GM18499 (cell line): ENCODE measurements around the gene NFYC.
"Not testable (repeated sequence)": the region's sequence is repeated elsewhere in the genome, so short reads cannot be mapped to it uniquely, and the experiment has no call there.

Experiments used
- ATAC-seq: cut with Tn5 transposase; IDR thresholded peaks from one replicate; pipeline ENCODE4 v1.9.1; 2021; ENCODE audit warnings: moderate number of reproducible peaks; ENCODE audit not compliant: insufficient read depth, unreplicated experiment

Gene NFYC

GRCh38 chr1:40704817-40705733, 13.6 kb downstream of the NFYC start:
- ATAC-seq, result no peak

DNA sequence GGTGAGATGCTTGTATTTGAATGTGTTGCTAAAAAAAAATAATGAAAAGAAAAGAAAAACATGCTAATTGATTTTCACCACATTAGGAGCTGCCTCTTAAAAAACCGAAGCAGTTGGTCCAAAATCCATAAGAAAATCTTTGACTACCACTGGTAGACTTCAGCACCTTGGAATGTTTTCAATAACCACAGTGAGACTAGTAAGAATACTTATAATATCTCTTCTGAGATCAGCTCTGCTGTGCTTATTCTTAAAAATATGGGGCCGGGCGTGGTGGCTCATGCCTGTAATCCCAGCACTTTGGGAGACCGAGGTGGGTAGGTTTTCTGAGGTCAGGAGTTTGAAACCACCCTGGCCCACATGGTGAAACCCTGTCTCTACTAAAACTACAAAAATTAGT, 15.1 kb downstream of the NFYC start:
- no peak for ATAC-seq

GRCh38 chr1:40708750-40709099, 17.2 kb downstream of the NFYC start:
- peak; percentile 58 for ATAC-seq

DNA sequence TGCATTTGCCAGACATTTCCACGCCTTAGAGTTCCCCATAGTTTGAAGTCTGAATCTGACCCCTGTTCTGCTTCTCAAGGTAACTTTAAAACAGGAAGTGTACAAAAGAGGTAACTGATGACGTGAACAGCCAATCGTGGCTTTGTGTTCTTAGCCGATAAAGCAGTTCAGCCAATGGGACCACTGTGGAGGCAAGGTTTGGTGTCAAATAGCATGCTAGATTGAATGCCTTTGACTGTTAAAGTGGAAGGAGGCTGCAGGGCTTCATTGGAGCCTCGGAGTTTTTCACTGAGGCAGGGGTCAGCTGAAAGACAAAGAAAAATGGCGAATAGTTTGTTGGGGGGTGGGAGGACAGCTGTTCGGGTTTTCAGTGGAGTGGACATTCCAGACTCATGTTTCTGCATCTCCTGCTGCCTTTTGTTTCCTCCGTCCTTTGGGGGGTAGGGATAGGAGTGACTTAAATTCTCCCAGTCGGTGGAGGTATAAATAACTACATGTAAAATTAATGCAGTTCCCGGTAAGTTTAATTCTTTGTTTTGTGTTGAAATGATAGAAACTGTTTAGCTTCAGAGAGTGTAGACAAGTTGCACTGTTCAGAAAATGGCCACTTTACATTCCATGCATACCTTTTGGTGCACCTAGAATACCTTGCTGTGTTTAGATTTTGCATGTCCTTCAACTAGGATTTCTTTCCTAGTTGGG, 17.7 kb downstream of the NFYC start:
- ATAC-seq, result peak; percentile 68

GRCh38 chr1:40709802-40710278, 18.3 kb downstream of the NFYC start:
- ATAC-seq, result no peak

GRCh38 chr1:40710581-40711315, 19.2 kb downstream of the NFYC start:
- no peak for ATAC-seq

DNA sequence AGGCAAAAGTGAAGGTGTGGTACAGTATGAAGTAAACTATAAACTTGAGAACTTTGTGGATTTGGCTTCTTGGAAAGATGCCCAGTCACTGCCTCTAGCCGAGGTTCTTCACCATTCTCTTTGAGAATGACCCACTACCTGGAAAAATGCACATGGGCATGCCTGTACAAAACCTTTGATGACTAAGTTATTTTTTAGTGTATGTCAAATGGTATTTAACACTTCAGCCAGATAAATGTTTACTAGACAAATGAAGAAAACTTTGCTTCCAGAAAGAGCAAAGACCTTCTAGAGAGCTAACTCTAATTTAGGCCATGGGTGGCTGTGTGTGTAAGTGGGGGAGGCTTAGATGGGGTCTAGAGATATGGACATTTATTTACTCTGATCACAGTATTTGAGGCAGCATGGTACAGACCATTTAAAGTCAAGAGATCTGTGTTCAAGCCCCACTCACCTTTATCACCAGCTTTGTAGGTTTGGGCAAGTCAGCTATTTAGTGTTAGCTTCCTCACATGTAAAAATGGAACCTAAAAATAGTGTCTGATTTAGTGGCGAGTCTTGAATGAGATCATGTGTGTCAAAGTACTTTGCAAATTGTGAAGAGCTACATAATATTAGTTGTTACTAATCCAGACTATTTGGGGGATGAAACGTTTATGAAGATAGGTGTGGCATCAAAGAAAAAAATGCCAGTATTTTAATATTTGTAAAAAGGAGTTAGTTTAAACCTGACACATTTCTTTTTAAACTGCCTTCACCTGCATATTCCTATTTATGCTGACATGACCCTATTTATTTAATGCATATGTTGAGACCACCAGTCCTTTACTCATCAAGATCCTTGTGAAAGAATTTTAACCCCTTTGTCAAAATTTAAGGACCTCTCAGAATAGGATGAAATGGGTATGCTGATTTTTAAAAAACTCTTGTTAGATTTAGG, 20.2 kb downstream of the NFYC start:
- ATAC-seq, result no peak

- ATAC-seq, result no peak
Observed at GRCh38 chr1:40712405-40712944, 21.0 kb downstream of the NFYC start.

GRCh38 chr1:40712997-40713396, 21.5 kb downstream of the NFYC start:
- ATAC-seq, result no peak

- ATAC-seq, result no peak
Observed at GRCh38 chr1:40715491-40716059, 24.1 kb downstream of the NFYC start.

DNA sequence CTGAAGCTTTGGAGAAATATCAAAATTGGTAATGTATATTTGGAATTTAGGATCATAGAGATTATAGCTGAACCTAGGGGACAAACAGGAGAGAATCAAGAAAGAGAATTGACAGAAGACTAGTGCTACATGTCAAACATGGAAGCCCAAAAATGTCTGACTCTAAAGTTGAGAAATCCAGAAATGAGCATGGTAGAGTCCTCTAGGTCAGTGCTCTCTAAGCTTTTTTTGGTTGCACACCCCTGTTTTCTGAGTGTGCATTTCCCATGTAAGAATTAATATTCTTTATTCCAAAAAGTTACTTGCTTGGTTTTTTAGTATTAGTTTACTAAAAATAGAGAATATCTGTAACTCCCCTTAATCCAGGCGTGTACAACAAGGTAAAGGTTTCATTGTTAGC, 25.6 kb downstream of the NFYC start:
- no peak for ATAC-seq

DNA sequence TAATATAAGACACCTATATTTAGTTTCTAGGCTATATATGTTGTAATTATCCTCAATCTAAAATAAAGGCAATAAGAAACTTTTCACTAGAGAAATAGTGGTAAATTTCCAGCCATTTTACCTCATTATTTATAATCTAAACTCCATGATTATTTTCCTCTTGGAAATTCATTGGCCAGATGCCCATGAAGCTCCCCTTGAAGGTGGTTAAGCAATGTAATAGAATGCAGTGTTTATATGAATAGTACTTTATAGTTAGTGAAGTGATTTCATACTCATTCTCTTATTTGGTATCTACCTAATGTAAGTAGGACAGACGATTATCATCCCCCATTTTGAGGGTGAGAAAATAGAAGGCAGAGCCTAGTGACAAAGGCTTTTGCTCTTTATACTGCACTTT, 26.5 kb downstream of the NFYC start:
- ATAC-seq, result no peak

DNA sequence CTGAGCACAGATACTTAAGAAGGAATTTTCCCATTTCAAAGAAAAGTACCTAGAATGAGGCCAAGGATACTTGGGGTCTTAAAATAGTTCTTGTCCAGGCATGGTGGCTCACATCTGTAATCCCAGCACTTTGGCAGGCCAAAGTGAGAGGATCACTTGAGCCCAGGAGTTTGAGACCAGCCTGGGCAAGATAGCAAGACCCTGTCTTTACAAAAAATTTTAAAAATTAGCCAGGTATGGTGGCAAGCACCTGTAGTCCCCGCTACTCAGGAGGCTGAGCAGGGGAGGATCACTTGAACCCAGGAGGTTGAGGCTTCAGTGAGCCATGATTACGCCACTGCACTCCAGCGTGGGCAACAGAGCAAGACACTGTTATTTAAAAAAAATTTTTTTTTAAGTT, 29.0 kb downstream of the NFYC start:
- no peak for ATAC-seq

DNA sequence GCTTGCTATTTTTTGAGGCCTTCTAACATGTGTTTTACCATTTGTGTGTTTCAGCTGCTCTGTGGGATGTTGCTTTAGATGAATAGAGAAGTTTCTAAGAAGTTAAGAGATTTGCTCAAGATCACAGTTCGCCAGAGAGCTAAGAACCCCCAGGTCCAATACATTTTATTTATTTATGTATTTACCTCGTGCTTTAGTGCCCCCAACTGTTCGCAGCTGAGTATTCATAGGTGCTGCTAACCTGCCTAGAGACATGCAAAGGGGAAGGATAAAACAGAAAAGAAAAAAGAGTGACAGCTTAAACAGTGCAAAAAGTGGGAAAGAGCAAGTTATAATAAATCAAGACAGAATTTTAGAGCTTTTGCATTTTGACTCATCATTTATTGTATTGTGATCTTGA, 31.1 kb downstream of the NFYC start:
- ATAC-seq, result no peak

- no peak for ATAC-seq
Observed at GRCh38 chr1:40723196-40723955, 31.9 kb downstream of the NFYC start.

DNA sequence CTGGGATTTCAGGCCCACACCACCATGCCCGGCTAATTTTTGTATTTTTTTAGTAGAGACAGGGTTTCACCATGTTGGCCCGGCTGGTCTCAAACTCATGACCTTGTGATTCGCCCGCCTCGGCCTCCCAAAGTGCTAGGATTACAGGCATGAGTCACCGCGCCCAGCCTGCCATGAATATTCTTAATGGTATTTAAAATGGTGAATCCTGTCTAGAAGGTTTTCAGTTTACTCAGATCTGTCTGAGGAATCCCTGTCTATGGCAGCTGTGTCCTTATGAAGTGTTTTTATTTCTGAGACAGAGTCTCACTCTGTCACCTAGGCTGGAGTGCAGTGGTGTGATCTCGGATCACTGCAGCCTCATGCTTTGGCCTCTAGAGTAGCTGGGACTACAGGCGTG, 36.2 kb downstream of the NFYC start:
- ATAC-seq, result not testable (repeated sequence)

DNA sequence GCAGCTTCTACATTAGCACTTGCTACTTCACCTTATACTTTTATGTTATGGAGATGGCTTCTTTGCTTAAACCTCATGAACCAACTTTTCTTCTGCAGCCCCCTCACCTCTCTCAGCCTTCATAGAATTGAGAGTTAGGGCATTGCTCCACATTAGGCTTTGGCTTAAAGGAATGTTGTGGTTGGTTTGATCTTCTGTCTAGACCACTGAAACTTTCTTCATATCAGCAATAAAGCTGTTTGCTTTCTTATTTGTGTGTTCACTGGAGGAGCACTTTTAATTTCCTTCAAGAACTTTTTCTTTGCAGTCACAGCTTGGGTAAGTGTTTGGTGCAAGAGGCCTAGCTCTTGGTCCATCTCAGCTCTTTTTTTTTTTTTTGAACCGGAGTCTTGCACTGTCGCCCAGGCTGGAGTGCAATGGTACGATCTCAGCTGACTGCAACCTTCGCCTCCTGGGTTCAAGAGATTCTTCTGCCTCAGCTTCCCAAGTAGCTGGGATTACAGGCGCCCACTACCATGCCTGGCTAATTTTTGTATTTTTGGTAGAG, 37.9 kb downstream of the NFYC start:
- ATAC-seq, result not testable (repeated sequence)

DNA sequence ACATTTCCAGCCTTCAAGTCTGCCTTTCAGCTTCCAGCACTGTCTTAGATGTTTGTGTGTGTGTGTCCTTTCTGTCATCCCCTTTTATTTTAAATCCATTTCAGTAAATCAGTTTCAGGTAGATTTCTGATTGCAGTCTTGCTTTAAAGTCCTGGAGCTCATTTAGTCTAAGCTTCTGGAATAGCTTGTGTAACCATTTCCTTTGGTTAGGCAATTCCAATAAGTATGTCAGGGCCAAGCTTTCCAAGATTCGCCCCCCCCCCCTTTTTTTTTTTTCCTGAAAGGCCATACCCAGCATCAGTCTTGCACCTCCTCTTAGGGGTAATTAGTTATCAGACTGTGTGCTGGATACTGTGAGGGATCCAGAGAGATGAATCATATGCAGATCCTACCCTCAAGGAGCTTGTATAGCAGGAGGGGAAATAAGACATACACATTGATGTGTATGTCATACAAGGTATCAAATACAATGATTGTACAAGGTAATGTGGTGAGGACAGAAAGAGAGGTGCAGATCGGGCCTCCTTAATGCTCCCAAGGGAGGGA, 41.3 kb downstream of the NFYC start:
- ATAC-seq, result no peak
